Calu3 (cell line): ENCODE results near the gene CCDC28B. TPM values are rescaled to one million over a fixed set of nuclear protein-coding genes. Genes with fewer than 3 reads are reported as not detected.
A peak's percentile ranks its signal among the peaks of the same experiment; 100 is the strongest.

Experiments
- BruUV-seq: library from RNA; stranded (reverse); fragments of 400-500 nt; replicated peaks from 2 replicates; lab custom pipeline; 2021; lab: Mats Ljungman, UMichigan
- CTCF ChIA-PET: fragments of 300-600 bp; sonication (Branson Sonifier 250); formaldehyde crosslinking; loops from one replicate; lab custom pipeline; 2022; ENCODE audit warnings: antibody characterized with exemption; lab: Charles Lee
- DNase-seq: peaks from one replicate; pipeline ENCODE4 v3.0.0; 2022
- H3K27ac Mint-ChIP-seq: one replicate; pipeline ENCODE4 v1.8.0; 2022; ENCODE audit warnings: mixed read lengths; ENCODE audit not compliant: unreplicated experiment
- H3K27me3 Mint-ChIP-seq: one replicate; pipeline ENCODE4 v1.8.0; 2022; ENCODE audit warnings: mixed read lengths; ENCODE audit not compliant: unreplicated experiment
- H3K36me3 Mint-ChIP-seq: one replicate; pipeline ENCODE4 v1.8.0; 2022; ENCODE audit warnings: mild to moderate bottlenecking, moderate library complexity, mixed read lengths; ENCODE audit not compliant: insufficient read depth, unreplicated experiment
- H3K4me1 Mint-ChIP-seq: one replicate; pipeline ENCODE4 v1.8.0; 2022; ENCODE audit warnings: mild to moderate bottlenecking, low read depth, mixed read lengths; ENCODE audit not compliant: unreplicated experiment
- H3K4me3 Mint-ChIP-seq: one replicate; pipeline ENCODE4 v1.8.0; 2022; ENCODE audit warnings: mild to moderate bottlenecking, low read depth, moderate library complexity, mixed read lengths; ENCODE audit not compliant: unreplicated experiment
- H3K9me3 Mint-ChIP-seq: one replicate; pipeline ENCODE4 v1.8.0; 2022; ENCODE audit warnings: low read depth, mixed read lengths; ENCODE audit not compliant: unreplicated experiment
- CTCF ChIP-seq: fragments of 200-600 bp; IDR thresholded peaks from one replicate; pipeline ENCODE4 v1.8.0; 2022; ENCODE audit warnings: antibody characterized with exemption; ENCODE audit not compliant: unreplicated experiment
- intact Hi-C: fragments of 100-400 bp; cut with micrococcal nuclease; formaldehyde crosslinking; loops from one replicate; pipeline ENCODE4 v1.10.0; 2022; ENCODE audit not compliant: unreplicated experiment
- total RNA-seq: library from RNA; stranded (reverse); gene quantifications from 2 replicates; pipeline ENCODE4 v1.2.3, GENCODE V29; 2022

CCDC28B gene
- total RNA-seq, 1 experiment from 2014 or later, result 8.2 TPM

- H3K36me3 Mint-ChIP-seq, result peaks cover 62% of the 10 kb centered on the region
- no peak overlapping the region for H3K4me3 Mint-ChIP-seq
- H3K4me1 Mint-ChIP-seq, result peaks cover 27% of the 10 kb centered on the region
- no peaks in the 10 kb centered on the region for H3K27me3 Mint-ChIP-seq
- no peak for TF ChIP-seq CTCF
- no TSS peak for BruUV-seq
- CTCF ChIA-PET, result no interaction called here
- no peak for DNase-seq
- H3K27ac Mint-ChIP-seq, result peak overlapping the region; percentile 32
- no peaks in the 10 kb centered on the region for H3K9me3 Mint-ChIP-seq
- intact Hi-C loops, result no loop called here
These were observed 14.3 kb upstream of the CCDC28B start for GRCh38 chr1:32186077-32186476.

- H3K36me3 Mint-ChIP-seq, result peaks cover 62% of the 10 kb centered on the region
- CTCF ChIA-PET, result interaction anchor here (0.5 kb wide), 1 partner anchor 14 kb away, joined by 4 read pairs; no protein-coding TSS in a partner anchor
- peak overlapping the region; percentile 32 for H3K27ac Mint-ChIP-seq
- no peak for DNase-seq
- no TSS peak for BruUV-seq
- intact Hi-C loops, result no loop called here
- no peak overlapping the region for H3K4me3 Mint-ChIP-seq
- H3K27me3 Mint-ChIP-seq, result no peaks in the 10 kb centered on the region
- TF ChIP-seq CTCF, result no peak
- H3K4me1 Mint-ChIP-seq, result peaks cover 23% of the 10 kb centered on the region
- no peaks in the 10 kb centered on the region for H3K9me3 Mint-ChIP-seq
These were observed 13.9 kb upstream of the CCDC28B start for GRCh38 chr1:32186491-32186890.

GRCh38 chr1:32187850-32188249 is 12.5 kb upstream of the CCDC28B start:
- H3K36me3 Mint-ChIP-seq, result peaks cover 61% of the 10 kb centered on the region
- no peak for DNase-seq
- intact Hi-C loops, result no loop called here
- TF ChIP-seq CTCF, result no peak
- no peaks in the 10 kb centered on the region for H3K27me3 Mint-ChIP-seq
- H3K4me1 Mint-ChIP-seq, result peaks cover 20% of the 10 kb centered on the region
- no peaks in the 10 kb centered on the region for H3K9me3 Mint-ChIP-seq
- H3K27ac Mint-ChIP-seq, result no peak overlapping the region
- CTCF ChIA-PET, result no interaction called here
- BruUV-seq, result no TSS peak
- H3K4me3 Mint-ChIP-seq, result no peak overlapping the region

- Mint-ChIP-seq H3K27me3 (no peaks in the 10 kb centered on the region), H3K36me3 (peaks cover 83% of the 10 kb centered on the region), H3K4me1 (no peaks in the 10 kb centered on the region), H3K4me3 (no peak overlapping the region), H3K27ac (no peak overlapping the region), H3K9me3 (no peaks in the 10 kb centered on the region)
- no peak for TF ChIP-seq CTCF
- DNase-seq, result no peak
- BruUV-seq, result no TSS peak
- intact Hi-C loops, result no loop called here
- CTCF ChIA-PET, result interaction anchor here (0.7 kb wide), 1 partner anchor 224 kb away, joined by 3 read pairs; no protein-coding TSS in a partner anchor
These were observed 8.0 kb upstream of the CCDC28B start for GRCh38 chr1:32192220-32192948.
